CMK (cell line): ENCODE results near the gene PGLYRP2.
"Not testable (repeated sequence)": the region's sequence is repeated elsewhere in the genome, so short reads cannot be mapped to it uniquely, and the experiment has no call there.

Experiments
- DNase-seq: peaks from one replicate; pipeline ENCODE4 v3.0.0-alpha.2; 2010; ENCODE audit warnings: low read depth

The PGLYRP2 gene

DNA sequence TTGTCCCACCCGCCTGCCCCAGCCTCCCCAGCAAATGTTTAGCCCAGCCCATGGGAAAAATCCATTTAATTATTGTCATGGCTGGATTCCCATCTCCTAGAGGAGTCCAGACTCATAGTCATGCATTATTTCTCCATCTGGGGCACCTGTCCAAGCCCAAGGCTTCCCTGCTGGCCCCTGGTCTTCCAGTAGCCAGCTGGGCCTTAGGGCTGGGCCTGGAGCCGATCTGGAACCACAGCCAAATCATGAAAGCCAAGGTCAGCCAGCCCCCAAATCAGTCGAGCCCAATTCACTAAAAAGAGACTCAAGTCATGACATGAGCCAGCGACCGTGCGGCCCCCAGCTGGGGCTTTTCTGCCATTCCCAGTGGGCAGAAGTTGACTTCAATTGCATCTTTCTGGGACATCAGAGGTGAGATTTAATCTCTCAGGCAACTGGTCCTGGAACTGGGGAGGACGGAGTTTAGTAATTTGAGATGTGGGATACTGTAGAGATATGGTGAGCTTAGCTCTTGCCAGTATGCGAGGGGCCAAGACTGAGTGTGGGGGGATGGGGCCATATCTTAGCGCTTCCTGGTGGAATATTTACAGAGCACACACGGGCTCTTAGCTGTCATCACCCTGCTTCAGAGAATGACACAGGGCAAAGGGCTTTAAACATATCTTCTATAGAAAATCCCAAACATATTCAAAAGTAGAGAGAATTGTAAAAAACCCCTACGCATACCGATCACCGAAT lies 9.4 kb upstream of the PGLYRP2 start:
- DNase-seq, result no peak

DNA sequence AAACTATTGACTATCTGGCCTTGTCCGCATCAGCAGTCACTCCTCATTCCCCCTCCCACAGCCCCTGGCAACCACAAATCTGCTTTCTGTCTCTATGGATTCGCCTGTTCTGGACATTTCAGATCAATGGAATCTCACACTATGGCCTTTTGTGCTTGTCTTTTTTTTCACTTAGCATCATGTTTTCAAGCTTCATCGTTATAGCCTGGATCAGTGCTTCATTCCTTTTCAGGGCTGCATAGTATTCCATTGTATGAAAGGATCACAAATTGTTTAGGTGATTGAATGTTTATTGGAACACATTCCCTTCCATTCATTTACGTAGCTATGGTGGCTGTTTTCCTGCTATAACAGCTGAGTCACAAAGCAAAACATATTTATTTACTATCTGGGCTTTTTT lies 7.7 kb upstream of the PGLYRP2 start:
- no peak for DNase-seq

GRCh38 chr19:15485768-15486167 lies 6.5 kb upstream of the PGLYRP2 start:
- not testable (repeated sequence) for DNase-seq

DNA sequence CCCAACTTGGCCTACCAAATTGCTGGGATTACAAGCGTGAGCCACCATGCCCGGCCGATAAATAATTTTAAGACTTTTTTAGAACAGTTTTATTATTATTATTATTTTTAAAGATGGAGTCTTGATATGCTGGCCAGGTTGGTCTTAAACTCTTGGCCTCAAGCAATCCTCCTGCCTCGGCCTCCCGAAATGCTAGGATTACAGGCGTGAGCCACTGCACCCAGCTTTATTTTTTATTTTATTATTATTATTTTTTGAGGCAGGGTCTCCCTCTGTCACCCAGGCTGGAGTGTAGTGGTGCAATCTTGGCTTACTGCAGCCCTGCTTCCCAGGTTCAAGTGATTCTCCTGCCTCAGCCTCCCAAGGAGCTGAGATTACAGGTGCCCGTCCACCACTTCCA lies 1.7 kb upstream of the PGLYRP2 start:
- DNase-seq, result not testable (repeated sequence)

DNA sequence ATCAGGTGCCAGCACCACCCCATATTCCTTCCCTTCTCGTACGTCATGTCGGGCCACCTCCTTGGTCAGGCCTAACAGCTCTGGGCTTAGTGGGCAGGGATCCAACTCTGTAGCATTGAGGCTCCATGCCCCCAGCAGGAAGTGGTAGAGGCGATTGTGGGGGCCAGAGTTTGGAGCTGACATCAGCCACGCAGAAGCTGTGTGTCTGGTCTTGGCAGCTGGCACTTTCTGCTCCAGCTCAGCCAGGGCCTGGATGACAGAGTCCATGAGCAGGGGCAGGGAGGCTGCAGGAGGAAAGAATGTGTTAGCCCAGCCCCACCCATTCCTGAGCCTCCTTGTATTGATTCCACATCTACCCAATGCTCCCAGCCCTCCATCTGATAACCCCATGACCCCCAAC lies 3.0 kb downstream of the PGLYRP2 start:
- DNase-seq, result no peak

DNA sequence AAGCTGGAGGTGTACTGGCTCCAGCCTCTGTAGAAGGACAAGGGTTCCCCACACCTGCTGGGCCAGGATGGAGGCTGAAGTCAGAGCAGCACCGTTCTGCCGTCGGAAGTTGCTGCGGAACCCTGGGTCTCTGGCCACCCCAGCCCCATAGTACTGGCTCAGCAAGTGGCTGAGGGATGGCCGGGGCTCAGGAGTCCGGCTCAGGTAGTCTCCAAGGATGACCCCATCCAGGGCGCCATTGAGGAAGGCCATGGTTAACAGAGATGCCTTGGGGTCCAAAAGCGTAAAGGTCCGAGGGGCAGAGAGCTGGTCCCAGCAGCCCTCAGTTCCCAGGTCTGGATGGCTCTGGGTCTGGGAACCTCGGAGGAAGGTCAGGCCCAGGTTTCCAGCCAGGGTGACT lies 3.7 kb downstream of the PGLYRP2 start:
- DNase-seq, result no peak

GRCh38 chr19:15475169-15475568 lies 4.1 kb downstream of the PGLYRP2 start:
- DNase-seq, result no peak

DNA sequence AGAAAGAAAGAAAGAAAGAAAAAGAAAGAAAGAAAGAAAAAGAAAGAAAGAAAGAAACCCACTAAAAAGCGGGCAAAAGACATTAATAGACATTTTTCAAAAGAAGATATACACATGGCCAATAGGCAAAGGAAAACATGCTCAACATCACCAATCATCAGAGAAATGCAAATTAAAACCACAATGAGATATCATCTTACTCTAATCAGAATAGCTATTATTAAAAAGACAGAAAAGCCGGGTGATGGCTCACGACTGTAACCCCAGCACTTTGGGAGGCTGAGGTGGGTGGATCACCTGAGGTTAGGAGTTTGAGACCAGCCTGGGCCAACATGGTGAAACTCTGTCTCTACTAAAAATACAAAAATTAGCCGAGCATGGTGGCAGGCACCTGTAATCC lies 5.5 kb downstream of the PGLYRP2 start:
- not testable (repeated sequence) for DNase-seq

DNA sequence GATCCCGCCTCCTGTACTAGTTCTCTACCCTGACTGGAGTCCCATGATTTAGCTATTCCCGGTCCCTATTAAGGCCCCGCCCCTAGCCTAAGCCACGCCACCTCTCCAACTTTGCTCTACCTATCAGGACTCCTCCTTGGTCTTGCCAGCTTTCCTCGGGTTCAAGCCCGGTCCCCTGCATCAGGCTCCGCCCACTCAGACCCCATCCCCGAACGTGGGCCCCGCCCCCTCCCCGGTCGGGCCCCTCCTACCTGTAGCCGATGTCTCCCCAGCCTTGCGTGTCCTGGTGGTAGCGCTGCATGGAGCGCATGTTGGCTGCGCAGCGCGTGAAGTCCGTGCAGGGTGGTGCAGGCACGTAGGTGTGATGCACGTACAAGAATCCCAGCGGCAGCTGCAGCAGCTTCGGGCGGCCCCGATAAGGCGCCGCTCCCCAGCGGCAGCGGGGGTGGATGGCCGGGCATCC lies 7.6 kb downstream of the PGLYRP2 start:
- no peak for DNase-seq

GRCh38 chr19:15469513-15470297 lies 9.6 kb downstream of the PGLYRP2 start:
- DNase-seq, result no peak

- no peak for DNase-seq
Measured at GRCh38 chr19:15468675-15469512, 10.4 kb downstream of the PGLYRP2 start.

- DNase-seq, result no peak
Measured at GRCh38 chr19:15467734-15468214, 11.5 kb downstream of the PGLYRP2 start.

- DNase-seq, result no peak
Measured at GRCh38 chr19:15466851-15467733, 12.2 kb downstream of the PGLYRP2 start.

DNA sequence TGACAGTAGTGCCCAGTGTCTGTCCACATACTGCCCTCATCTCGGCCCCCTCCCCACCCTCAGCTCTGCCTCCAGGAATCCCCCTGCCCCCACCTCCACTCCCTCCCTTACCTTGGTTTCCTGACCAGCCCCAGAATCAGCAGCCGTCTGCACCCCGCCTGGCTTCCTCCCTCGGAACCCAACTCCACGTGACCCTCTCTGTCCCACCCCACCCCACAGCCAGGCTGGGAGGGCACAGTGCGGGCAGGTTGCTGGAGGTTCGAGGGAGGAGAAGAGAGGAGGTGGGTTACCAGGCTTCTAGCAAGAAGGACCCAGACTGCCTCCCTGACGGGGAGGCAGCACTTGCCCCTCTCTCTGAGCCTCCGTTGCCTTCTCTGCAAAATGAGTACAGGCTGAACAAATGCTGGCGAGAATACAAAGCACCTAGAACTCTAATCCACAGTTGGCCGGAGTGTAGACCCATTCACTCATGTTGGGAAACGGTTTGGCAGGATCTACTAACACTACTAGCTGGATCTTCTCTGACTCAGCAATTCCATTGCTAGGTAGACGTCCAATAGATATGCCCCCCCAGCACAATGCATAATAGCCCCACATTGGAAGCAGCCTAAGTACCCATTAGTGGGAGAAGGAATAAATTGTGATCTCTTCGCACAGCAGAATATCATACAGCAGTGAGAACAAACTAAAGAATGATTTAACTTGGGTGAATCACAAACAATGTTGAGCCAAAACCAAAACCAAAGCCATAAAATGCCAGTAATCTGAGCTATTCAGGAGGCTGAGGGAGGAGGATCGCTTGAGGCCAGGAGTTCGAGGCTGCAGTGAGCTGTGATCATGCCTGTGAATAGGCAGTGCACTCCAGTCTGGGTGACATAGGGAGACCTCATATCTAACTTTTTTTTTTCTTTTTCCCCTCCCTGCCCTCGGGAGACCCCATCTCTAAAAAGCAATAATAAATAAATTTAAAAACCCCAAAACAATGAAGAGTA lies 14.6 kb downstream of the PGLYRP2 start, which contains the start of gene RASAL3:
RASAL3 (minus strand) TSS at position 151 of the 992 bp plus-strand sequence. CDS start 186 bp downstream, outside the sequence.
- peak; percentile 74 for DNase-seq

DNA sequence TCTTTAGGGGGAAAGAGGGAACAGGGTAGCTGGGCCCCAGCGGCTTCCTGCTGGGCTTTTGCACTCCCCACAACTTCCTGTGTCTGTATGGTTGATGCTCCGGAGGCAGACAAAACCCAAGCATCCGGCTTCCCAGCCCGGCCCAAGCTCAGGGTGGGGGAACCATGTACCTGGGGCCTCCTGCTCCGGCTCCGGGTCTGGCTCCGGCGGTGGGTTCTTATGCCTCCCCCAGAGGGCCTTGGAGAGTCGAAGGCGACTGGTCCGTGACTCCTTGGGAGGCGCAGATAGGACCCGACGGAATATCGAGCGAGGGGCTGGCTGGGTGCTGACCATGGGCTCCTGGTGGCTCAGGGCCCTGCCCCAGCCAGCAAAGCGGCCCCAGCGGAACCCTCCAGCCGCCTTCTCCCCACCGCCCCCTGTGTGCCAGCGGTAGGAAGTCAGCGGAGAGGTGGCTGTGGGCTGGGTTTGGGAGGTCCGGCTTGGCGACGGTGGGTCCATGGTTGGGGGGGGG lies 15.4 kb downstream of the PGLYRP2 start:
- peak; percentile 87 for DNase-seq

DNA sequence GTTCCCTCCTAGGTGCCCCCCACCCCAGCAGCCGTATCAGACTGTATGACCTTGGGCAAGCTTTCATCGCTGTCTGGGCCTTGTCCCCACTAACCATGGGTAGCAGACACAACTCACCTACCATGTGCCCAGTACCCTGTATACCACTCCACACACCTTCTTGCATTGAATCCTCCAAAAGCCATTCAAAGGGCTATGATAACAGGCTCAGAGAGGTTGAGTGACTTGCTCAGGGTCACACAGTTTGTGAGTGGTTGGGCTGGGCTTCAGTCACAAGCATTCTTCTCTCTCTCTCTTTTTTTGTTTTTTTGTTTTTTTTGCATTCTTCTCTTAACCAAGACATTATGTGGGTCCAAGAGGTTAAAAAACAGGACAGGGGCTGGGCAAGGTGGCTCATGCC lies 17.6 kb downstream of the PGLYRP2 start:
- DNase-seq, result no peak

- DNase-seq, result no peak
Measured at GRCh38 chr19:15457701-15458484, 21.4 kb downstream of the PGLYRP2 start.

DNA sequence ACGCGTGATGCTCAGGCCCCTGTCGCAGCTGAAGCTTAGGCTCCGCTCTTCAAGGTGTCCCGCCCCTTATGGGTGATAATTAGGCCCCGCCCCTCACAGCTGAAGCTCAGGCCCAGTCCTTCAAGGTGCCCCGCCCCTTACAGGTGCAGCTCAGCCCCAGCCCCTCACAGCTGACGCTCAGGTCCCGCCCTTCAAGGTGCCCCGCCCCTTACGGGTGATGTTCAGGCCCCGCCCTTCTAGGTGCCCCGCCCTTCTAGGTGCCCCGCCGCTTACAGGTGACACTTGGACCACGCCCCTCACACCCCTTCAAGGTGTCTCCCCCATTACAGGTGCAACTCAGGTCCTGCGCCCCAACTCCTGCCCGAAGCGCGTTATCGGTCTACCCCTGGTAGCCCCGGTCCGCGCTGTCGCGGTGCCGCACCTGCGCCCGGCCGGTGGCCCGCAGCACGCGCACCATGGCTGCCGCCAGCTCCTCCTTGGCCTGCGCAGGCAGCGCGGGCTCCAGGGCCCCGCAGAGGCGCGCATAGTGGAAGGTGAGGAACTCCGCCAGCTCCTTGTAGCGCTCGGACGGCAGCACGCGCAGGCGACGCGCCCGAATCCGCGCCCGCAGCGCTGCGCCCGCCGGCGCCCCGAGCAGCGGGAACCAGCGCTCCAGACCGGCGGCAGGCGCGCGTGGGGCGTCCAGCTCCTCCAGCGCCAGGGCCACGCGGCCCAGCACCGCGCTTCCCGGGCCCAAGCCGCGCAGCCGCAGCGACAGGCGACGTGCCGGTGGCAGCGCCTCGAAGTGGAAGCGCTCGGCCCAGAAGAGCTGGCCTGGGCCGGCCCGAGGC lies 22.2 kb downstream of the PGLYRP2 start:
- no peak for DNase-seq
